RWPE2 (cell line): ENCODE results near the gene PRSS53.

Source experiments
- ATAC-seq: fragments of 200-7000 bp; cut with Tn5 transposase; 3 replicates; pipeline ENCODE4 v1.9.1; 2021; ENCODE audit warnings: low read depth
- DNase-seq: peaks from one replicate; pipeline ENCODE4 v3.0.0-alpha.2; 2020; ENCODE audit warnings: low spot score
- H3K27ac ChIP-seq: fragments of 450-650 bp; 2 replicates; pipeline ENCODE4 v1.5.1; 2017; ENCODE audit warnings: mild to moderate bottlenecking; ENCODE audit not compliant: poor library complexity, severe bottlenecking
- H3K27me3 ChIP-seq: fragments of 250-450 bp; sonication (Bioruptor Pico); 2 replicates; pipeline ENCODE4 v1.5.1; 2021; ENCODE audit warnings: mild to moderate bottlenecking, moderate library complexity; ENCODE audit not compliant: insufficient read depth, poor library complexity, severe bottlenecking
- H3K36me3 ChIP-seq: fragments of 250-450 bp; sonication (Bioruptor Pico); 2 replicates; pipeline ENCODE4 v1.5.1; 2020; ENCODE audit warnings: low read depth, mild to moderate bottlenecking, moderate library complexity
- H3K4me1 ChIP-seq: fragments of 250-450 bp; sonication (Bioruptor Pico); 2 replicates; pipeline ENCODE4 v1.5.1; 2021; ENCODE audit warnings: mild to moderate bottlenecking, moderate library complexity; ENCODE audit not compliant: insufficient read depth, poor library complexity, severe bottlenecking
- H3K4me3 ChIP-seq: fragments of 250-450 bp; sonication (Bioruptor Pico); 2 replicates; pipeline ENCODE4 v1.5.1; 2021; ENCODE audit warnings: mild to moderate bottlenecking, moderate library complexity; ENCODE audit not compliant: severe bottlenecking
- H3K9me3 ChIP-seq: fragments of 250-450 bp; sonication (Bioruptor Pico); 2 replicates; pipeline ENCODE4 v1.5.1; 2021; ENCODE audit warnings: mild to moderate bottlenecking, moderate library complexity; ENCODE audit not compliant: severe bottlenecking
- CTCF ChIP-seq: fragments of 450-650 bp; IDR thresholded peaks from one replicate; pipeline ENCODE4 v1.5.1; 2017; ENCODE audit warnings: mild to moderate bottlenecking, moderate library complexity; ENCODE audit not compliant: poor library complexity, severe bottlenecking

The PRSS53 gene

GRCh38 chr16:31050280-31051030 is 38.3 kb downstream of the PRSS53 start:
- Histone ChIP-seq H3K4me1 (peaks cover 12% of the 10 kb centered on the region), H3K27ac (no peak overlapping the region), H3K4me3 (no peak overlapping the region), H3K9me3 (no peaks in the 10 kb centered on the region), H3K36me3 (no peaks in the 10 kb centered on the region), H3K27me3 (no peaks in the 10 kb centered on the region)
- TF ChIP-seq CTCF = no peak
- DNase-seq = no peak
- ATAC-seq = no peak

- Histone ChIP-seq H3K4me3 (no peak overlapping the region), H3K4me1 (no peaks in the 10 kb centered on the region), H3K9me3 (no peaks in the 10 kb centered on the region), H3K27me3 (no peaks in the 10 kb centered on the region), H3K36me3 (0 out of 2 replicates have a peak, but pooled peaks cover 3% of the 10 kb centered on the region), H3K27ac (no peak overlapping the region)
- no peak for TF ChIP-seq CTCF
- DNase-seq (no peak), ATAC-seq (no peak)
These were observed 44.8 kb downstream of the PRSS53 start for GRCh38 chr16:31043898-31044481.

- ATAC-seq (no peak), DNase-seq (no peak)
- Histone ChIP-seq H3K4me3 (no peak overlapping the region), H3K27ac (no peak overlapping the region), H3K27me3 (no peaks in the 10 kb centered on the region), H3K4me1 (no peaks in the 10 kb centered on the region), H3K36me3 (peaks cover 4% of the 10 kb centered on the region; the same call in 1 of the 2 replicates), H3K9me3 (no peaks in the 10 kb centered on the region)
- TF ChIP-seq CTCF = no peak
These were observed 45.4 kb downstream of the PRSS53 start for GRCh38 chr16:31043352-31043751.

GRCh38 chr16:31042866-31043265 is 45.9 kb downstream of the PRSS53 start:
- Histone ChIP-seq H3K4me3 (no peak overlapping the region), H3K4me1 (no peaks in the 10 kb centered on the region)

More at GRCh38 chr16:31042866-31043265, 45.9 kb downstream of the PRSS53 start:
- DNase-seq = no peak
- H3K27me3 ChIP-seq = no peaks in the 10 kb centered on the region
- ATAC-seq = no peak
- no peak for TF ChIP-seq CTCF
- H3K9me3 ChIP-seq = no peaks in the 10 kb centered on the region
- H3K27ac ChIP-seq = no peak overlapping the region
- peaks cover 9% of the 10 kb centered on the region; the same call in 1 of the 2 replicates for H3K36me3 ChIP-seq
